Measurements from ENCODE around the gene DUOXA2. TPM values are rescaled to one million over a fixed set of nuclear protein-coding genes. Genes with fewer than 3 reads are reported as not detected.

DUOXA2 gene
- total and polyA plus RNA-seq, 4 donors, result 0.48 to 0.98 (median 0.98) TPM; not detected in 1

DNA sequence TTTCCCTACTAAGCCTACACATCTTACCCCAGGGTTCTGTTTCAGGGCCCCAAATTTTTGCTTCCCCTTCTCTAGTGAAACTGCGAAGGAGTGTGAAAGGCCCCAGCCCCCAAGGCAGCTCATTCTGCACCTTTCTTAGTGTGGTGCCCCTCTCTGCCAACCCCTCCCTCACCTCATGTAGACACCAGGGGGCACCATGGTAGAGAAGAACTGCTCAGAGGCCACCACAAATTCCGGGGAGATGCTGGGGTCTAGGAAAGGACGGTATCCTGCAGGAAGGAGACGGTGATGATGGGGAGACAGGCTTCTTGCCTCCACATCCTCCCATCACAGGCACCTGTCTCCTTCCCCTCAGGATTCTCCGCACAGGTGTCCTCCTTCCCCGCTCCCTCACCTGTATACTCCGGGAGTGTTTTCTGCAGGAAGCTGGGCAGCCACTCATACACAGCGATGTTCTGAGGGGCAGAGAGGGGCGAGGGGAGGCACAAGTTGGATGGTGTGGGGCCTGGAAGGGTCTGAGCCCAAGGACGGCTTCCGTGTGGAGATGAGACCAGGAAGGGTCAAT, 3.8 kb upstream of the DUOXA2 start:
- Histone ChIP-seq H3K36me3 (ENCODE audit: control insufficient read depth in 4 of 4, insufficient read depth in 4 of 4, low read length in 4 of 4) (peaks cover 0 to 2% (median 0%) of the 10 kb centered on the region in 4 donors), H3K4me3 (no peak overlapping the region), H3K9ac (ENCODE audit: insufficient read depth in 1 of 2, low read length in 2 of 2) (no peak overlapping the region), H3K4me1 (ENCODE audit: control insufficient read depth in 5 of 5, insufficient read depth in 5 of 5, low read length in 5 of 5) (peaks cover 0 to 10% (median 0%) of the 10 kb centered on the region in 5 donors), H3K27ac (ENCODE audit: low read depth in 1 of 2, low read length in 1 of 2) (no peak overlapping the region), H3K27me3 (ENCODE audit: control insufficient read depth in 3 of 3, insufficient read depth in 3 of 3, low read length in 2 of 3) (peaks cover 10 to 68% (median 49%) of the 10 kb centered on the region in 3 donors), H3K9me3 (ENCODE audit: control insufficient read depth in 4 of 4, insufficient read depth in 3 of 4, low read length in 3 of 4) (peaks cover 0 to 7% (median 0%) of the 10 kb centered on the region in 4 donors)
- 35 to 47% methylated on average over 10 to 11 of the region's 11 CpGs for WGBS, 2 donors
- DNase-seq (no peak), ATAC-seq (ENCODE audit: insufficient read depth, low FRiP score) (no peak)
- TF ChIP-seq, protein P1, sequence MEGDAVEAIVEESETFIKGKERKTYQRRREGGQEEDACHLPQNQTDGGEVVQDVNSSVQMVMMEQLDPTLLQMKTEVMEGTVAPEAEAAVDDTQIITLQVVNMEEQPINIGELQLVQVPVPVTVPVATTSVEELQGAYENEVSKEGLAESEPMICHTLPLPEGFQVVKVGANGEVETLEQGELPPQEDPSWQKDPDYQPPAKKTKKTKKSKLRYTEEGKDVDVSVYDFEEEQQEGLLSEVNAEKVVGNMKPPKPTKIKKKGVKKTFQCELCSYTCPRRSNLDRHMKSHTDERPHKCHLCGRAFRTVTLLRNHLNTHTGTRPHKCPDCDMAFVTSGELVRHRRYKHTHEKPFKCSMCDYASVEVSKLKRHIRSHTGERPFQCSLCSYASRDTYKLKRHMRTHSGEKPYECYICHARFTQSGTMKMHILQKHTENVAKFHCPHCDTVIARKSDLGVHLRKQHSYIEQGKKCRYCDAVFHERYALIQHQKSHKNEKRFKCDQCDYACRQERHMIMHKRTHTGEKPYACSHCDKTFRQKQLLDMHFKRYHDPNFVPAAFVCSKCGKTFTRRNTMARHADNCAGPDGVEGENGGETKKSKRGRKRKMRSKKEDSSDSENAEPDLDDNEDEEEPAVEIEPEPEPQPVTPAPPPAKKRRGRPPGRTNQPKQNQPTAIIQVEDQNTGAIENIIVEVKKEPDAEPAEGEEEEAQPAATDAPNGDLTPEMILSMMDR (IDR thresholded peaks at IDR 0.05; ENCODE audit: control extremely low read depth, extremely low read depth), result no peak

DNA sequence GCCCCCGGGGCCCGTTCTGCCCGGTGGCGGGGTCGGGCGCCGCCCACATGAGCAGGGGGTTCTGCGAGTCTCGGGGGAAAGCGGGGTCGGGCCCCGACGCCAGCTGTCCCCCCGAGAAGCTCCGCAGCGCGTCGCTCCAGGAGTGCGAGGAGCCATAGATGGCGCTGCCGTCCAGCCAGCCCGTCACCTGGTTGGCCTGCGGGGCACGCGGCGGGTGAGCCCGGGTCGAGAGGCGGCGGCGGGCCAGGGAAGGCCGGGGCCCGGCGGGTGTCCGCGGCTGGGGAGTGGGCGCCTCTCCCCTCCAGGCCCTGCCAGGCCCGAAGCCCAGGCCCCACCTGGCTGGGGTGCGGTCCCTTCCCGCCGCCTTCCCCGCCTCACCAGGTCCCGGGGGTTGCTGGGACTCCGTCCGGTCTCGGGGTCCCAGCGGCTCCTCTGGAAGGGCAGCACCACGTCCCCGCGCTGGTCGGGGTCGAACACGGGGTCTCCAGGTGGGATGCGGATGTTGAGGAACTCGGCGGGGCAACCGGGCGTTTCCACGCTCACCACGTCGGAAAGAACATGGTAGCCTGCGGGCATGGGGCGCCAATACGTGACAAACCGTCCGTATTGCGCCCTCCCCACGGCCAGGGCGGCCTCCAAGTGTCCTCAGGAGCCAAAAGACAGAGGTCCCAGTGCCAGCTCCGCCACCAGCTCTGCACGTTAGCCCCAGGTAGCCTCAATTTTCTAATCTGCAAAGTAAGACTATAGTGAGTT, 2.6 kb upstream of the DUOXA2 start:
- TF ChIP-seq, protein P1 (IDR thresholded peaks at IDR 0.05; ENCODE audit: control extremely low read depth, extremely low read depth), result no peak
- Histone ChIP-seq H3K9ac (ENCODE audit: insufficient read depth in 1 of 2, low read length in 2 of 2) (no peak overlapping the region), H3K27me3 (ENCODE audit: control insufficient read depth in 3 of 3, insufficient read depth in 3 of 3, low read length in 2 of 3) (peaks cover 13 to 79% (median 61%) of the 10 kb centered on the region in 3 donors), H3K4me1 (ENCODE audit: control insufficient read depth in 5 of 5, insufficient read depth in 5 of 5, low read length in 5 of 5) (peaks cover 0 to 14% (median 0%) of the 10 kb centered on the region in 5 donors), H3K4me3 (no peak overlapping the region), H3K27ac (ENCODE audit: low read depth in 1 of 2, low read length in 1 of 2) (no peak overlapping the region), H3K36me3 (ENCODE audit: control insufficient read depth in 4 of 4, insufficient read depth in 4 of 4, low read length in 4 of 4) (peaks cover 0 to 2% (median 0%) of the 10 kb centered on the region in 4 donors), H3K9me3 (ENCODE audit: control insufficient read depth in 4 of 4, insufficient read depth in 3 of 4, low read length in 3 of 4) (peaks cover 0 to 9% (median 0%) of the 10 kb centered on the region in 4 donors)
- no peak for DNase-seq
- no peak for ATAC-seq (ENCODE audit: insufficient read depth, low FRiP score)
- 7 to 8% methylated on average over 51 to 71 of the region's 71 CpGs for WGBS, 2 donors

DNA sequence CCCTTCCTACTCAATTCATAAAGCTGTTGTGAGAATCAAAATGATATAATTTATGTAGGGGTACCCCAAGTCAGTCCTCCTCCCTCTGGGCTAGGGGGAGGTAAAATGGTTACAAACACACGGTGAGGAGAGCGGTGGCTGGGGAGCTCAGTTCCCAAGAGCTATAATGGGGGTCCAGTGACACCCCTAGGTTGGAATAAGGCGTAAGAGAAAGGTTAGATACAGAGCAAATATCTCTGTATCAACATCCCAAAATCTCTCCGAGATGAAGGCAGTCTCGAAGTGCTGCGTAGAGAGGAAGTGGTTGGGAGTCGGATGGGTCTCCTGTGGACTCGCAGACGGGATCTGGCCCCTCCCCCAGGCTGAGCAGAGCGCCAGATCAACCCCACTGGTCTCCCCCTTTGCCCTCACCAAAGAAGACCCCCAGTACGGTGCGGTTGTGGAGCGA, 2.0 kb upstream of the DUOXA2 start:
- Histone ChIP-seq H3K9ac (ENCODE audit: insufficient read depth in 1 of 2, low read length in 2 of 2) (no peak overlapping the region), H3K27me3 (ENCODE audit: control insufficient read depth in 3 of 3, insufficient read depth in 3 of 3, low read length in 2 of 3) (peaks cover 13 to 83% (median 67%) of the 10 kb centered on the region in 3 donors), H3K4me1 (ENCODE audit: control insufficient read depth in 5 of 5, insufficient read depth in 5 of 5, low read length in 5 of 5) (peaks cover 0 to 20% (median 0%) of the 10 kb centered on the region in 5 donors), H3K4me3 (no peak overlapping the region), H3K9me3 (ENCODE audit: control insufficient read depth in 4 of 4, insufficient read depth in 3 of 4, low read length in 3 of 4) (peaks cover 0 to 10% (median 0%) of the 10 kb centered on the region in 4 donors), H3K27ac (ENCODE audit: low read depth in 1 of 2, low read length in 1 of 2) (no peak overlapping the region), H3K36me3 (ENCODE audit: control insufficient read depth in 4 of 4, insufficient read depth in 4 of 4, low read length in 4 of 4) (peaks cover 0 to under 1% (median 0%) of the 10 kb centered on the region in 4 donors)
- 2 to 7% methylated on average over 13 of the region's 13 CpGs for WGBS, 2 donors
- DNase-seq, result no peak
- TF ChIP-seq, protein P1 (IDR thresholded peaks at IDR 0.05; ENCODE audit: control extremely low read depth, extremely low read depth), result no peak
- no peak for ATAC-seq (ENCODE audit: insufficient read depth, low FRiP score)
